MCF 10A (cell line): ENCODE measurements around the gene SERPINB5. TPM values are rescaled to one million over a fixed set of nuclear protein-coding genes. Genes with fewer than 3 reads are reported as not detected.

Experiments used
- Bru-seq: library from RNA; stranded (reverse); fragments of 400-500 nt; gene quantifications from one replicate; lab custom pipeline; 2021; lab: Mats Ljungman, UMichigan
- BruChase-seq, 2 experiments: library from RNA; stranded (reverse); fragments of 400-500 nt; gene quantifications; one replicate each; lab custom pipeline; 2021; lab: Mats Ljungman, UMichigan
- BruUV-seq: library from RNA; stranded (reverse); fragments of 400-500 nt; replicated peaks from 2 replicates; lab custom pipeline; 2021; lab: Mats Ljungman, UMichigan
- CTCF ChIA-PET: fragments of 300-600 bp; sonication (Branson Sonifier 250); formaldehyde crosslinking; extraction: SDS; loops from one replicate; lab custom pipeline; 2021; ENCODE audit warnings: antibody characterized with exemption, inconsistent platforms; lab: Yijun Ruan, JAX
- POLR2A ChIA-PET: fragments of 300-600, 350-650 bp; sonication (Branson Sonifier 250); formaldehyde crosslinking; extraction: SDS; loops from one replicate; lab custom pipeline; 2020; ENCODE audit warnings: antibody characterized with exemption, inconsistent platforms; lab: Yijun Ruan, JAX
- DNase-seq: peaks from one replicate; pipeline ENCODE4 v3.0.0-alpha.2; 2018; ENCODE audit not compliant: unreplicated experiment
- H3K27ac Mint-ChIP-seq: one replicate; pipeline ENCODE4 v1.8.0; 2022; ENCODE audit warnings: mild to moderate bottlenecking, low read depth, mixed read lengths; ENCODE audit not compliant: unreplicated experiment
- H3K27me3 Mint-ChIP-seq: one replicate; pipeline ENCODE4 v1.8.0; 2022; ENCODE audit warnings: mixed read lengths; ENCODE audit not compliant: insufficient read depth, unreplicated experiment
- H3K36me3 Mint-ChIP-seq: one replicate; pipeline ENCODE4 v1.8.0; 2022; ENCODE audit warnings: mild to moderate bottlenecking, moderate library complexity, mixed read lengths; ENCODE audit not compliant: insufficient read depth, unreplicated experiment
- H3K4me1 Mint-ChIP-seq: one replicate; pipeline ENCODE4 v1.8.0; 2022; ENCODE audit warnings: mixed read lengths; ENCODE audit not compliant: insufficient read depth, unreplicated experiment
- H3K4me3 Mint-ChIP-seq: one replicate; pipeline ENCODE4 v1.8.0; 2022; ENCODE audit warnings: mild to moderate bottlenecking, moderate library complexity, mixed read lengths; ENCODE audit not compliant: unreplicated experiment
- H3K9me3 Mint-ChIP-seq: one replicate; pipeline ENCODE4 v1.8.0; 2022; ENCODE audit warnings: mixed read lengths; ENCODE audit not compliant: unreplicated experiment
- intact Hi-C: fragments of 100-400 bp; cut with micrococcal nuclease; formaldehyde crosslinking; loops from 2 replicates; pipeline ENCODE4 v1.14.1; 2022
- long read RNA-seq: library from polyadenylated mRNA; stranded (forward); transcript quantifications from one replicate; pipeline ENCODE4 v2.0.0, GENCODE V29; 2022
- total RNA-seq: library from RNA; stranded (reverse); gene quantifications from 2 replicates; pipeline ENCODE4 v1.2.3, GENCODE V29; 2022
- TF ChIP-seq, protein P1 (sequence below): fragments of 200-600 bp; IDR thresholded peaks from one replicate; pipeline ENCODE4 v1.8.0; 2022; ENCODE audit warnings: antibody characterized with exemption, mild to moderate bottlenecking; ENCODE audit not compliant: unreplicated experiment

SERPINB5 gene, protein sequence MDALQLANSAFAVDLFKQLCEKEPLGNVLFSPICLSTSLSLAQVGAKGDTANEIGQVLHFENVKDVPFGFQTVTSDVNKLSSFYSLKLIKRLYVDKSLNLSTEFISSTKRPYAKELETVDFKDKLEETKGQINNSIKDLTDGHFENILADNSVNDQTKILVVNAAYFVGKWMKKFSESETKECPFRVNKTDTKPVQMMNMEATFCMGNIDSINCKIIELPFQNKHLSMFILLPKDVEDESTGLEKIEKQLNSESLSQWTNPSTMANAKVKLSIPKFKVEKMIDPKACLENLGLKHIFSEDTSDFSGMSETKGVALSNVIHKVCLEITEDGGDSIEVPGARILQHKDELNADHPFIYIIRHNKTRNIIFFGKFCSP
- total RNA-seq (254 and 330 TPM in 2 replicates), Bru-seq, nascent RNA (percentile 99 among the genes with signal in this experiment), BruChase-seq, experiment 1, labeled RNA remaining after a 6-hour chase (percentile 99 among the genes with signal in this experiment), BruChase-seq, experiment 2, labeled RNA remaining after a 2-hour chase (percentile 99 among the genes with signal in this experiment)
- long read RNA-seq, transcript SERPINB5-201 (7 exons, 2,783 nt) = major isoform, 1,538 of 1,660 reads
- long read RNA-seq, partial matches to known transcripts = 38 of 1,660 reads
- long read RNA-seq, other reads (novel, unspliced or antisense) = 80 of 1,660 reads

DNA sequence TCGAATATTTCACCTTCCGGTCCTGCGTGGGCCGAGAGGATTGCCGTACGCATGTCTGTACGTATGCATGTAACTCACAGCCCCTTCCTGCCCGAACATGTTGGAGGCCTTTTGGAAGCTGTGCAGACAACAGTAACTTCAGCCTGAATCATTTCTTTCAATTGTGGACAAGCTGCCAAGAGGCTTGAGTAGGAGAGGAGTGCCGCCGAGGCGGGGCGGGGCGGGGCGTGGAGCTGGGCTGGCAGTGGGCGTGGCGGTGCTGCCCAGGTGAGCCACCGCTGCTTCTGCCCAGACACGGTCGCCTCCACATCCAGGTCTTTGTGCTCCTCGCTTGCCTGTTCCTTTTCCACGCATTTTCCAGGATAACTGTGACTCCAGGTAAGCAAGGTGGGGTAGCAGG is at the start of gene SERPINB5:
TSS of gene SERPINB5 (plus strand) at position 291 of the 400 bp plus-strand sequence. CDS start 7,471 bp downstream, outside the sequence.
- ChIA-PET POLR2A (interaction anchor here (0.6 to 14.1 kb wide), 29 partner anchors 9 to 1016 kb away, joined by 3 to 863 read pairs (median 6); partner anchors contain the start of genes KDSR and VPS4B), CTCF (interaction anchor here (0.6 to 5.4 kb wide), 8 partner anchors 24 to 513 kb away, joined by 3 to 47 read pairs (median 3); no protein-coding TSS in a partner anchor)
- peak within 1 kb of the TSS; percentile 99 for H3K27ac Mint-ChIP-seq

DNA sequence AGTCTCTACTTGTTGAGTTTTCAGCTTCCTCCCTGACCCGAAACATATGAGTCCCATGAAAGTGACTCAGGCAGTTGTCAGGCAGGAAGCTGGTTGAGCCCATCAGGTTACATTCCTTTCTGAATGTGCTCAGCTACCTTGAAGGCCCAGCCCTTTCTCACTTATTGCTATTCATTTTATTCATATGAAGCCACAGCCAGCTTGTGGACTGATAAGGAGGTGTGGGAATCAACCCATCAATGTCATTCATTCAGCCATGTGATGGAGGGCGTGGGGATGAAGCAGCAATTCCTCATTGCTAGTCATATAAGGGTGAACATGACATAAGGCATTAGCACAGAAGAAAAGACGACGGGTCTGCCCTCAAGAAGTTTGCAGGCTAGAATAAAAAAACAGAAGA is 49.2 kb upstream of the SERPINB5 start:
- Mint-ChIP-seq H3K4me1 (peaks cover 16% of the 10 kb centered on the region), H3K27me3 (no peaks in the 10 kb centered on the region), H3K36me3 (peaks cover 14% of the 10 kb centered on the region), H3K27ac (peak overlapping the region; percentile 77), H3K4me3 (no peak overlapping the region), H3K9me3 (no peaks in the 10 kb centered on the region)
- DNase-seq = peak; percentile 83
- POLR2A ChIA-PET = interaction anchor here (0.6 to 11.6 kb wide), 16 partner anchors 13 to 901 kb away, joined by 3 to 270 read pairs (median 6); partner anchors contain the start of genes KDSR, SERPINB5 and SERPINB8
- TF ChIP-seq, protein P1, sequence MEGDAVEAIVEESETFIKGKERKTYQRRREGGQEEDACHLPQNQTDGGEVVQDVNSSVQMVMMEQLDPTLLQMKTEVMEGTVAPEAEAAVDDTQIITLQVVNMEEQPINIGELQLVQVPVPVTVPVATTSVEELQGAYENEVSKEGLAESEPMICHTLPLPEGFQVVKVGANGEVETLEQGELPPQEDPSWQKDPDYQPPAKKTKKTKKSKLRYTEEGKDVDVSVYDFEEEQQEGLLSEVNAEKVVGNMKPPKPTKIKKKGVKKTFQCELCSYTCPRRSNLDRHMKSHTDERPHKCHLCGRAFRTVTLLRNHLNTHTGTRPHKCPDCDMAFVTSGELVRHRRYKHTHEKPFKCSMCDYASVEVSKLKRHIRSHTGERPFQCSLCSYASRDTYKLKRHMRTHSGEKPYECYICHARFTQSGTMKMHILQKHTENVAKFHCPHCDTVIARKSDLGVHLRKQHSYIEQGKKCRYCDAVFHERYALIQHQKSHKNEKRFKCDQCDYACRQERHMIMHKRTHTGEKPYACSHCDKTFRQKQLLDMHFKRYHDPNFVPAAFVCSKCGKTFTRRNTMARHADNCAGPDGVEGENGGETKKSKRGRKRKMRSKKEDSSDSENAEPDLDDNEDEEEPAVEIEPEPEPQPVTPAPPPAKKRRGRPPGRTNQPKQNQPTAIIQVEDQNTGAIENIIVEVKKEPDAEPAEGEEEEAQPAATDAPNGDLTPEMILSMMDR = no peak
- intact Hi-C loops = loop anchor here (2.0 kb wide), 1 partner anchor 13 kb away; no protein-coding TSS in a partner anchor
- BruUV-seq = no TSS peak
- CTCF ChIA-PET = interaction anchor here (0.6 to 8.8 kb wide), 6 partner anchors 11 to 411 kb away, joined by 3 to 63 read pairs (median 4); no protein-coding TSS in a partner anchor

More for the DNA sequence above, at the start of gene SERPINB5:
- intact Hi-C loops = loop anchor here (1.0 kb wide), 1 partner anchor 32 kb away; no protein-coding TSS in a partner anchor
- peaks cover 40% of the 10 kb centered on the region for H3K36me3 Mint-ChIP-seq
- BruUV-seq = no TSS peak
- H3K27me3 Mint-ChIP-seq = no peaks in the 10 kb centered on the region
- H3K9me3 Mint-ChIP-seq = no peaks in the 10 kb centered on the region
- H3K4me3 Mint-ChIP-seq = peak within 1 kb of the TSS; percentile 95
- DNase-seq = peak; percentile 99
- peaks cover 34% of the 10 kb centered on the region for H3K4me1 Mint-ChIP-seq
- TF ChIP-seq, protein P1 = no peak

DNA sequence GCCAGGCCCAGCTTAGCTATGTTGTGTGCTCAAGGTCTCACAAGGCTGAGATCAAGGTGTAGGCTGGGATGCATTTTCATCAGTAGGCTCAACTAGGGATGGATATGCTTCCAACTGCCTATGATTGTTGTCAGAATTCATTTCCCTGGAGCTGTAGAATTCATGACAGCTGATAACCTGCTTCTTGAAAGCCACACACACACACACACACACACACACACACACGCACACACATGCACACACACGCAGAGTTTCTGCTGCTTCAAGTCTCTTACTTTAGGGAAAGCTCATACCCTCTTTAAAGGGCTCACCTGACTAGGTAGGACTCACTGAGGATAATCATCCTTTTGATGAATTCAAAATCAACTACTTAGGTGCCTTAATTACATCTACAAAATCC is 46.2 kb upstream of the SERPINB5 start:
- H3K27ac Mint-ChIP-seq = no peak overlapping the region
- H3K27me3 Mint-ChIP-seq = no peaks in the 10 kb centered on the region
- no peaks in the 10 kb centered on the region for H3K36me3 Mint-ChIP-seq
- ChIA-PET POLR2A (interaction anchor here (0.6 to 1.5 kb wide), 3 partner anchors 9 to 48 kb away, joined by 3 to 5 read pairs (median 3); partner anchors contain the start of gene VPS4B), CTCF (interaction anchor here (0.9 kb wide), 1 partner anchor 8 kb away, joined by 3 read pairs; no protein-coding TSS in a partner anchor)
- no peaks in the 10 kb centered on the region for H3K9me3 Mint-ChIP-seq
- BruUV-seq = no TSS peak
- H3K4me3 Mint-ChIP-seq = no peak overlapping the region
- intact Hi-C loops = no loop called here
- TF ChIP-seq, protein P1 = no peak
- no peak for DNase-seq
- H3K4me1 Mint-ChIP-seq = peaks cover 13% of the 10 kb centered on the region
